Measurements from ENCODE around the gene FUZ.

Gene FUZ

GRCh38 chr19:49807058-49807903 is 5.8 kb downstream of the FUZ start:
- no peak for DNase-seq (ENCODE audit: low read depth)

- no peak for DNase-seq (ENCODE audit: low read depth)
Measured at GRCh38 chr19:49806620-49806959, 6.5 kb downstream of the FUZ start.

GRCh38 chr19:49805822-49806619 is 7.1 kb downstream of the FUZ start:
- no peak for DNase-seq (ENCODE audit: low read depth)

GRCh38 chr19:49803529-49803856 is 9.6 kb downstream of the FUZ start:
- DNase-seq (ENCODE audit: low read depth): no peak

- no peak for DNase-seq (ENCODE audit: low read depth)
Measured at GRCh38 chr19:49802836-49803528, 10.1 kb downstream of the FUZ start.

- DNase-seq (ENCODE audit: low read depth): no peak
Measured at GRCh38 chr19:49801966-49802661, 11.0 kb downstream of the FUZ start.

- no peak for DNase-seq (ENCODE audit: low read depth)
Measured at GRCh38 chr19:49801401-49801888, 11.6 kb downstream of the FUZ start.

- DNase-seq (ENCODE audit: low read depth): no peak
Measured at GRCh38 chr19:49800771-49801170, 12.3 kb downstream of the FUZ start.

- DNase-seq (ENCODE audit: low read depth): no peak
Measured at GRCh38 chr19:49799798-49800376, 13.2 kb downstream of the FUZ start.

- DNase-seq (ENCODE audit: low read depth): no peak
Measured at GRCh38 chr19:49799271-49799797, 13.8 kb downstream of the FUZ start.

GRCh38 chr19:49798574-49798973 is 14.5 kb downstream of the FUZ start:
- DNase-seq (ENCODE audit: low read depth): no peak

- no peak for DNase-seq (ENCODE audit: low read depth)
Measured at GRCh38 chr19:49795615-49796014, 17.5 kb downstream of the FUZ start.

GRCh38 chr19:49793561-49793840 is 19.6 kb downstream of the FUZ start:
- no peak for DNase-seq (ENCODE audit: low read depth)

- no peak for DNase-seq (ENCODE audit: low read depth)
Measured at GRCh38 chr19:49792829-49793560, 20.1 kb downstream of the FUZ start.

GRCh38 chr19:49791776-49792445 is 21.2 kb downstream of the FUZ start:
- no peak for DNase-seq (ENCODE audit: low read depth)

- no peak for DNase-seq (ENCODE audit: low read depth)
Measured at GRCh38 chr19:49790866-49791265, 22.2 kb downstream of the FUZ start.

GRCh38 chr19:49788857-49789256 is 24.2 kb downstream of the FUZ start:
- no peak for DNase-seq (ENCODE audit: low read depth)

GRCh38 chr19:49787746-49788145 is 25.3 kb downstream of the FUZ start:
- DNase-seq (ENCODE audit: low read depth): no peak

GRCh38 chr19:49786376-49786820 is 26.7 kb downstream of the FUZ start:
- peak; percentile 51 for DNase-seq (ENCODE audit: low read depth)

- DNase-seq (ENCODE audit: low read depth): no peak
Measured at GRCh38 chr19:49782515-49782914, 30.6 kb downstream of the FUZ start.

Data from GM04504 (cell line).